Trophoblast cell (in vitro differentiated cells and primary cell): ENCODE data around the gene CEP131.

Experiments
- DNase-seq, 2 donors: peaks; one replicate each; pipeline ENCODE4 v3.0.0-alpha.2; 2016
- H2AFZ ChIP-seq: 2 replicates; pipeline ENCODE4 v1.6.1; 2013; ENCODE audit warnings: low read length, moderate library complexity, mild to moderate bottlenecking; ENCODE audit not compliant: insufficient read depth, poor library complexity
- H2AK5ac ChIP-seq: 2 replicates; pipeline ENCODE4 v1.6.1; 2013; ENCODE audit warnings: mild to moderate bottlenecking, low read length
- H2BK120ac ChIP-seq: 2 replicates; pipeline ENCODE4 v1.6.1; 2013; ENCODE audit warnings: low read length, mild to moderate bottlenecking, moderate library complexity; ENCODE audit not compliant: insufficient read depth, poor library complexity
- H2BK12ac ChIP-seq: 2 replicates; pipeline ENCODE4 v1.6.1; 2013; ENCODE audit warnings: mild to moderate bottlenecking, low read length, moderate library complexity
- H2BK5ac ChIP-seq: 2 replicates; pipeline ENCODE4 v1.6.1; 2013; ENCODE audit warnings: low read length, low read depth, moderate library complexity, mild to moderate bottlenecking; ENCODE audit not compliant: poor library complexity
- H3K14ac ChIP-seq: 2 replicates; pipeline ENCODE4 v1.6.1; 2013; ENCODE audit warnings: mild to moderate bottlenecking, low read length
- H3K18ac ChIP-seq: 2 replicates; pipeline ENCODE4 v1.6.1; 2013; ENCODE audit warnings: mild to moderate bottlenecking, low read length
- H3K23ac ChIP-seq: 2 replicates; pipeline ENCODE4 v1.6.1; 2013; ENCODE audit warnings: low read length
- H3K27ac ChIP-seq: 2 replicates; pipeline ENCODE4 v1.5.1; 2013; ENCODE audit warnings: low read depth, mild to moderate bottlenecking, inconsistent platforms, low read length, moderate library complexity
- H3K27me3 ChIP-seq: 2 replicates; pipeline ENCODE4 v1.6.1; 2013; ENCODE audit warnings: inconsistent platforms, mild to moderate bottlenecking, low read length, moderate library complexity; ENCODE audit not compliant: insufficient read depth
- H3K36me3 ChIP-seq, 2 experiments: 1 replicate in 1 of 2; 2 replicates in 1 of 2; pipeline ENCODE4 v1.6.1; 2013; ENCODE audit warnings: low read length in 2 of 2, mild to moderate bottlenecking in 2 of 2, moderate library complexity in 1 of 2; ENCODE audit not compliant: insufficient read depth in 2 of 2, control insufficient read depth in 1 of 2
- H3K4ac ChIP-seq: 2 replicates; pipeline ENCODE4 v1.6.1; 2013; ENCODE audit warnings: low read depth, mild to moderate bottlenecking, low read length, moderate library complexity
- H3K4me1 ChIP-seq, 2 experiments: 1 replicate in 1 of 2; 2 replicates in 1 of 2; pipeline ENCODE4 v1.6.1; 2013; ENCODE audit warnings: low read length in 2 of 2, mild to moderate bottlenecking in 2 of 2, moderate library complexity in 1 of 2; ENCODE audit not compliant: insufficient read depth in 2 of 2, control insufficient read depth in 1 of 2
- H3K4me2 ChIP-seq: 2 replicates; pipeline ENCODE4 v1.6.1; 2013; ENCODE audit warnings: inconsistent platforms, mild to moderate bottlenecking, low read length, moderate library complexity
- H3K4me3 ChIP-seq: 2 replicates; pipeline ENCODE4 v1.5.1; 2013; ENCODE audit warnings: mild to moderate bottlenecking, low read depth, low read length, inconsistent platforms
- H3K79me1 ChIP-seq: one replicate; pipeline ENCODE4 v1.6.1; 2013; ENCODE audit warnings: low read length
- H3K79me2 ChIP-seq: 2 replicates; pipeline ENCODE4 v1.6.1; 2013; ENCODE audit warnings: low read length, mild to moderate bottlenecking; ENCODE audit not compliant: control insufficient read depth, insufficient read depth, poor library complexity
- H3K9ac ChIP-seq: 2 replicates; pipeline ENCODE4 v1.6.1; 2013; ENCODE audit warnings: mild to moderate bottlenecking, low read length
- H3K9me3 ChIP-seq: 2 replicates; pipeline ENCODE4 v1.6.1; 2013; ENCODE audit warnings: low read depth, mild to moderate bottlenecking, control low read depth, inconsistent platforms, low read length; ENCODE audit not compliant: insufficient read depth
- H4K12ac ChIP-seq: 2 replicates; pipeline ENCODE4 v1.6.1; 2013; ENCODE audit warnings: low read depth, mild to moderate bottlenecking, low read length, moderate library complexity
- H4K8ac ChIP-seq: 2 replicates; pipeline ENCODE4 v1.6.1; 2013; ENCODE audit warnings: low read depth, mild to moderate bottlenecking, low read length, moderate library complexity
- H4K91ac ChIP-seq: one replicate; pipeline ENCODE4 v1.6.1; 2013; ENCODE audit warnings: low read depth, mild to moderate bottlenecking, low read length, moderate library complexity
- WGBS: extraction: QIAGEN DNeasy Blood & Tissue Kit; methylation state at CpG from one replicate; pipeline ENCODE4 v1.1.7; 2013; ENCODE audit warnings: missing lambda C conversion rate; ENCODE audit not compliant: insufficient read length, insufficient coverage; ENCODE audit errors: extremely low coverage; 5-methylcytosine and 5-hydroxymethylcytosine counted together

The CEP131 gene

GRCh38 chr17:81193051-81193410 lies 29.7 kb downstream of the CEP131 start:
- Histone ChIP-seq H2AK5ac (no peak overlapping the region), H3K18ac (no peak overlapping the region), H3K14ac (no peak overlapping the region), H3K27ac (no peak overlapping the region), H3K36me3 (peaks cover 32 to 35% of the 10 kb centered on the region in 2 experiments), H2BK5ac (no peak overlapping the region), H2AFZ (no peak overlapping the region), H4K12ac (no peak overlapping the region), H3K79me1 (no peaks in the 10 kb centered on the region), H3K9ac (no peak overlapping the region), H3K23ac (no peak overlapping the region), H2BK12ac (no peak overlapping the region), H3K4me3 (no peak overlapping the region), H3K79me2 (no peaks in the 10 kb centered on the region), H3K4me2 (no peak overlapping the region), H2BK120ac (no peak overlapping the region), H3K4me1 (peaks cover 4 to 9% of the 10 kb centered on the region in 2 experiments), H4K8ac (no peak overlapping the region), H3K4ac (no peak overlapping the region), H3K9me3 (no peaks in the 10 kb centered on the region), H3K27me3 (no peaks in the 10 kb centered on the region), H4K91ac (no peak overlapping the region)
- no CpG with 5 or more reads among the region's 17 CpGs for WGBS
- no peak for DNase-seq

GRCh38 chr17:81192386-81193050 lies 30.2 kb downstream of the CEP131 start:
- H4K8ac ChIP-seq: no peak overlapping the region
- H3K4ac ChIP-seq: no peak overlapping the region
- no peak overlapping the region for H2BK120ac ChIP-seq
- H3K9me3 ChIP-seq: no peaks in the 10 kb centered on the region
- H3K18ac ChIP-seq: no peak overlapping the region
- H3K4me2 ChIP-seq: no peak overlapping the region
- no peak overlapping the region for H2BK12ac ChIP-seq
- H3K14ac ChIP-seq: no peak overlapping the region
- no peaks in the 10 kb centered on the region for H3K79me1 ChIP-seq
- no peak overlapping the region for H3K9ac ChIP-seq
- H3K79me2 ChIP-seq: no peaks in the 10 kb centered on the region
- no CpG with 5 or more reads among the region's 34 CpGs for WGBS
- peak; percentile 73 to 79 for DNase-seq
- H4K12ac ChIP-seq: no peak overlapping the region
- H3K27me3 ChIP-seq: no peaks in the 10 kb centered on the region
- H3K4me3 ChIP-seq: no peak overlapping the region
- H4K91ac ChIP-seq: no peak overlapping the region
- H3K27ac ChIP-seq: no peak overlapping the region
- H2AFZ ChIP-seq: no peak overlapping the region
- peaks cover 4 to 9% of the 10 kb centered on the region in 2 experiments for H3K4me1 ChIP-seq
- H3K36me3 ChIP-seq: peaks cover 28 to 30% of the 10 kb centered on the region in 2 experiments
- H2AK5ac ChIP-seq: no peak overlapping the region
- no peak overlapping the region for H3K23ac ChIP-seq
- no peak overlapping the region for H2BK5ac ChIP-seq

- H3K14ac ChIP-seq: no peak overlapping the region
- H3K4me2 ChIP-seq: no peak overlapping the region
- no peak for DNase-seq
- no peak overlapping the region for H2AFZ ChIP-seq
- no peak overlapping the region for H4K8ac ChIP-seq
- no peak overlapping the region for H3K18ac ChIP-seq
- no peak overlapping the region for H3K4me3 ChIP-seq
- no peaks in the 10 kb centered on the region for H3K9me3 ChIP-seq
- H3K4me1 ChIP-seq: peaks cover 4 to 9% of the 10 kb centered on the region in 2 experiments
- no peak overlapping the region for H2BK12ac ChIP-seq
- no peak overlapping the region for H2BK5ac ChIP-seq
- no CpG with 5 or more reads among the region's 14 CpGs for WGBS
- no peak overlapping the region for H3K9ac ChIP-seq
- H3K23ac ChIP-seq: no peak overlapping the region
- H3K79me2 ChIP-seq: no peaks in the 10 kb centered on the region
- no peaks in the 10 kb centered on the region for H3K79me1 ChIP-seq
- H3K36me3 ChIP-seq: peaks cover 27 to 29% of the 10 kb centered on the region in 2 experiments
- no peak overlapping the region for H3K4ac ChIP-seq
- no peak overlapping the region for H2AK5ac ChIP-seq
- H3K27ac ChIP-seq: no peak overlapping the region
- no peaks in the 10 kb centered on the region for H3K27me3 ChIP-seq
- H4K12ac ChIP-seq: no peak overlapping the region
- H2BK120ac ChIP-seq: no peak overlapping the region
- H4K91ac ChIP-seq: no peak overlapping the region
These were observed 31.1 kb downstream of the CEP131 start for GRCh38 chr17:81191646-81192045.

GRCh38 chr17:81191116-81191515 lies 31.6 kb downstream of the CEP131 start:
- no CpG with 5 or more reads among the region's 20 CpGs for WGBS

More at GRCh38 chr17:81191116-81191515, 31.6 kb downstream of the CEP131 start:
- no peak overlapping the region for H3K4me3 ChIP-seq
- H3K23ac ChIP-seq: no peak overlapping the region
- H3K14ac ChIP-seq: no peak overlapping the region
- H4K12ac ChIP-seq: no peak overlapping the region
- no peaks in the 10 kb centered on the region for H3K9me3 ChIP-seq
- H3K79me2 ChIP-seq: no peaks in the 10 kb centered on the region
- no peak overlapping the region for H3K4me2 ChIP-seq
- H3K79me1 ChIP-seq: no peaks in the 10 kb centered on the region
- no peak overlapping the region for H3K4ac ChIP-seq
- no peak overlapping the region for H2BK5ac ChIP-seq
- no peak overlapping the region for H2BK120ac ChIP-seq
- no peak overlapping the region for H2AK5ac ChIP-seq
- H3K27ac ChIP-seq: no peak overlapping the region
- no peaks in the 10 kb centered on the region for H3K27me3 ChIP-seq
- no peak overlapping the region for H3K18ac ChIP-seq
- H4K8ac ChIP-seq: no peak overlapping the region
- no peak overlapping the region for H2AFZ ChIP-seq
- H3K9ac ChIP-seq: no peak overlapping the region
- H2BK12ac ChIP-seq: no peak overlapping the region
- H3K4me1 ChIP-seq: peaks cover 4 to 9% of the 10 kb centered on the region in 2 experiments
- H4K91ac ChIP-seq: no peak overlapping the region
- DNase-seq: no peak
- peaks cover 23 to 25% of the 10 kb centered on the region in 2 experiments for H3K36me3 ChIP-seq
